Neural cell (in vitro differentiated cells): Measurements from ENCODE around the gene PEX12.

Experiments
- CTCF ChIP-seq: fragments of 450-650 bp; IDR thresholded peaks from 2 replicates; pipeline ENCODE4 v1.5.1; 2014; ENCODE audit warnings: antibody characterized with exemption, mild to moderate bottlenecking, moderate library complexity; ENCODE audit not compliant: poor library complexity, severe bottlenecking
- EP300 ChIP-seq: fragments of 450-650 bp; conservative IDR thresholded peaks from 2 replicates; pipeline ENCODE4 v1.6.1; 2014; ENCODE audit warnings: antibody characterized with exemption, mild to moderate bottlenecking, moderate library complexity; ENCODE audit not compliant: poor library complexity, severe bottlenecking
- EZH2 ChIP-seq: fragments of 200-600, 300-800 bp; shearing (Covaris generic), sonication (generic); IDR thresholded peaks from 2 replicates; pipeline ENCODE4 v1.6.1; 2014; ENCODE audit warnings: antibody characterized with exemption, low read length, borderline replicate concordance, mild to moderate bottlenecking; ENCODE audit not compliant: insufficient read depth, poor library complexity, severe bottlenecking
- POLR2AphosphoS5 ChIP-seq: IDR thresholded peaks from 2 replicates; pipeline ENCODE4 v1.6.1; 2012
- RAD21 ChIP-seq: fragments of 450-650 bp; conservative IDR thresholded peaks from 2 replicates; pipeline ENCODE4 v1.6.1; 2014; ENCODE audit warnings: antibody characterized with exemption, mild to moderate bottlenecking, moderate library complexity
- REST ChIP-seq: IDR thresholded peaks from 2 replicates; pipeline ENCODE4 v1.6.1; 2012; ENCODE audit warnings: borderline replicate concordance
- SMC3 ChIP-seq: fragments of 450-650 bp; conservative IDR thresholded peaks from 2 replicates; pipeline ENCODE4 v1.6.1; 2014; ENCODE audit warnings: antibody characterized with exemption, mild to moderate bottlenecking, moderate library complexity; ENCODE audit not compliant: poor library complexity
- TAF1 ChIP-seq: IDR thresholded peaks from 2 replicates; pipeline ENCODE4 v1.6.1; 2012; ENCODE audit warnings: low read depth

- no peak for TF ChIP-seq CTCF
- TF ChIP-seq EZH2, result no peak
- TF ChIP-seq POLR2AphosphoS5, result no peak
- TF ChIP-seq REST, result no peak
- TF ChIP-seq EP300, result no peak
- TF ChIP-seq SMC3, result no peak
- TF ChIP-seq TAF1, result no peak
- no peak for TF ChIP-seq RAD21
These were observed 31.5 kb upstream of the PEX12 start for GRCh38 chr17:35609831-35610230.
